HK-2 (cell line): ENCODE results near the gene GSK3B.
A peak's percentile ranks its signal among the peaks of the same experiment; 100 is the strongest.

Experiments used
- DNase-seq: peaks from one replicate; pipeline ENCODE4 v3.0.0-alpha.2; 2018; ENCODE audit not compliant: unreplicated experiment

Gene GSK3B

DNA sequence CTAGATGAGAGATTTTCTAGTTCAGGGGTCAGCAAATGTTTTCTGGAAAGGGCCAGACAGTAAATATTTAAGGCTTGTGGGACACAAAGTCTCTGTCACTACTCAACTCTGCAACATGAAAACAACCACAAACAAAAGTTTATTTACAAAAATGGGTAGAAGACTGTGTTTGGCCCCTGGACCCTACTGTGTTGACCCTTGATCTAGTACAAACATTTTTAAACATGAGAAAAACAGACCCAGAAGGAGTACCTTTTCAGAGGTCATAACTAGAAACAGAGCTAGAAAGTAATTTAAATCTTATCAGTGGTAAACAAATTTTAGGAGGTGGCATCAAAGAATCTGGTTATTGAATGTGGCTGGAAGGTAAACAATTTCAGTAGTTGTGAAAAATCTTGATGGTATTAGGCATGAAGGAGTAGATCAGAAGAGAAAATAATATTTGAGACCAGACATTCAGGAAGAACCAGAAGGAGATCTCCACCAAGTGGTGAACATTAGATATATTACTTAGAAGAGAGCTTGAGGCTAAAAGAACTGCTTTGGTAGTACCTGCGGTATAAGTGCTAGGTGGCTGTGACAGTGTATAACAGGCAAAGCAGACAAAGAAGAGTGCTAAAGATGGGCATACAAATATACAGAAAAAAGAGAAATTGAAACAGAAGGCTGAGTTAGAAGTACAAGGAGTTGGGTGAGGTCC is 210.6 kb downstream of the GSK3B start:
- DNase-seq = no peak

DNA sequence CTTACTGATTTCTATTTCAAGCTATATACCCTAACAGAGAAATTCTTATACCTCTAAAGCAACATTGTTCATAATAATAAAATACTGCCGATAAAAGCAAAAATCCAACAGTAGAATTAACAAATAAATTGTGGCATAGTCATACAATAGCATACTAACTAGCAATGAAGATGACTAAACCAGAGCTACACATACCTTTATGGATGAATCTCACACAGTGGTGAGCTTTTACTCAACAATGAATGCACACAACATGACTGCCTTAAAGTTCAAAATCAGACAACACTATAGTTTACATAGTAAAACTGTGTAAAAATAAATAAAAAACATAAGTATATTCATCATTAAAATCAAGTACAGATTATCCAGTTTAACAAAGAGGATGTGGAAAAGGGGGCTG is 213.3 kb downstream of the GSK3B start:
- DNase-seq = no peak

DNA sequence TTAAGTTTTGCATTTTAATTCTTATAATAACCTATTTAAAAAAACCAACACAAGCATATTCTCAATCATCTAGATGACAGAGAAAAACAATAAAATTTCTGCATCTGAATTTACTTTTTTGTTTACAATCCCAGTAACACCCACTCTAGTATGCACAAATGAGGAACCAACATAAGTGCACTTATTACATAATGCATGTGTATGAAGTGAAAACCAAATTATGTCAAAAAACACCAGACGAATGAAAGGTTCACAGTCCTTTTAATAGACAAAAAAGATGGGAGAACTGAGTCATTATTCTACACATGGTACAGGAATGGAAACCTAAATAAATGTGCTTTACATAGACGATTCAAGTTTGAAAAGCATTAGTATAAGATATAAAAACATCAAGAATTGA is 220.6 kb downstream of the GSK3B start:
- DNase-seq = no peak

DNA sequence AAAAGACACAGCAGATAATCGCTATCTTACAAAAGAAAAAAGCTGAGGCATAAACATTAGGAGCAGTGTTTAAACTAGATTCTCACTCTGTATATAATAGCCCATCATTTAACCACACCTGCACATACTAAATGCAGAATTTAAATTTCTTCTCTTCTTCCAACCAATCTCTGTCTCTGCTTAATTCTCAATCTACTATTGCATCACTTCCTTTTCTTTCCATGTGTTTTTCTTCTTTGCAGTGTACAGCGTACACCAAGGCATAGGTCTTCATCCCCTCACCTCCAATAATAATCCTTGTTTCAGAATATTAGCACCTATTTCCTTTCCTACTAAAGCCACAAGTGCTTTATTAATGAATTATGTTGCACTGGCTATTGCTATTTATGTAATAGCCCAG is 221.5 kb downstream of the GSK3B start:
- no peak for DNase-seq

DNA sequence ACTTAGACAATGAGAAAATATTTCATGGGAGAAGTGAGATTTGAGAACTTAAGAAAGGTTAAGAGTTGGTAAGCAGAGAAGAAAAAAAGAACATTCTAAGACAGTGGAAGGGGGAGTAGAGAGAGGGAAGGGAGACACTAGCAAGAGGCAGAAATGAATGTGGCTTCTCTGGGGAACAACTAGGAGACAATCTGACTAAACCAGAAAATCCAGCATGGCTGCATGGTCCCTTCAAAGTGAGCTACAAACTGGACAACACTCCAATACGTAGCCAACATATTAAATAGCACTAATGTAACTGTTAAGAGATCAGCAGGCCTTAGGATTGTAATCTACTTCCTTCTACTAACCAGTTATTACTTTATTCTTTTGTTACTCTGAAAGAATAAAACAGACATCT is 222.7 kb downstream of the GSK3B start:
- no peak for DNase-seq

DNA sequence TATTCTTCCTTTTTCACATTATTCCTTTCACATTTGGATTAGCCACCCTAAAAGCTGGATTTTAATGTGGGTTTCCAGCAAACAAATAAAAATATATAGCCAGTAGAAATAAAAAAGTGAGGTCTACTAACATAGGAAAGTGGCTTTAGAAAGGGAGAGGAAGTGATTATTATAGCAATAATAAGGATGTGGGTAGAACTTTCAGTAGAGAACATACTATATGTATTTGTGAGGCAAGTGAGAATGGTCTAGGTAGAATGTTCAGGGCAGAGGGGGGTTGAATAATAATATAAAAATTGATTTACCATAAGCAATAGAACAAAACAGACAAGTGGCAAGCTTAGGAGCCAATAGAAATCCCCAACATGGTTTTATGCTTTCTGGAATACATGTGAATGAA is 223.7 kb downstream of the GSK3B start:
- no peak for DNase-seq

DNA sequence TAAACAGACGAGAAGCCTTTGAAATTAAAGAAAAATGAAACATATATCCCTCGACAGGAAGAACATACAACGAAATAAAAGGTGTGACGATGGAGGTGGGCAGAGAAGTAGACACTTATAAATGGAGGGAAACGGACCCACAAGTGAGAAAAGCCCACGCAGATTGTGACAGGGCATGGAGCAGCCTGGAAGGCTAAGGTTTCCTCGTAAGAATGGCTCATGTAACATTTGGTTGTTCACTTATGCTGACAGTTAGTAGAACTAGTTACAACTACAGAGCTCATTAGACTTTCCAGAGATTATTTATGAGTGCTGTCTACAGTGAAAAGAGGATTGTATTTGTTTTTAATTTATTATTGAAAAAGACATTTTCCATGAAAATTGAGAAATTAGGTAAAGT is 229.8 kb downstream of the GSK3B start:
- DNase-seq = no peak

DNA sequence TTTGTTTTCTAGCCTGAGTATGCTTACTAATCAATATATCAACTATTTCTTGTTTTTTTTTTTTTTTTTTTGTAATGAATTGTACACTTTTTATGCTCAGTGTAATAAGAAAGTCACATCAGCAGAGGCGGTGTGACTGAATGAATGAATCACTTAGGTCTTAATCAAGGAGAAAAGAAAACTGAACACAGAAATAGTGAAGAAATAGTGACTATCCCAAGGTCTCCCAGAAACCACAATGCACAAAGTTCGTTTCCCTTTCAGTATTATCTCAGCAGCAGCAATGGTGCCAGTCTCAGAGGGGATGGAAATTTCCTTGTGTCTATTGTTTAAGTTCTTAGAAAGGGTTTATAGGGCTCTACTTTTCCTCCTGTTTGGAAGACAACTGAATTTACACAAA is 231.6 kb downstream of the GSK3B start:
- DNase-seq = no peak

DNA sequence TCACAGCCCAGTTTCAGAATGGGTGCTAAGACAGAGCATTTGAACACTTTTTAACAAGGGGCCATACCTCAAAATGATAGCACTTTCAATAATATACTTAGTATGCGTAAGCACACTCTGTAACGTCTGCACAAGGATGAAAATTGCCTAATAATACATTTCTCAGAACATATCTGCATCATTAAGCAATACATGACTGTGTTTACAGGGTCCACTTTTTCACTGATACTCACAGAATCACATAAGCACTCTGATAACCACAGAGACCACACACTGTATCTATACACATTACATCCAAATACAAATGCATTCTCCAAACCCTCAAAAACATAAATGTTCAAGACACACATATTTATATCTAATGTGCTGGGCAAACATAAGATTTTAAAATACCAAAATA is 232.6 kb downstream of the GSK3B start:
- no peak for DNase-seq

DNA sequence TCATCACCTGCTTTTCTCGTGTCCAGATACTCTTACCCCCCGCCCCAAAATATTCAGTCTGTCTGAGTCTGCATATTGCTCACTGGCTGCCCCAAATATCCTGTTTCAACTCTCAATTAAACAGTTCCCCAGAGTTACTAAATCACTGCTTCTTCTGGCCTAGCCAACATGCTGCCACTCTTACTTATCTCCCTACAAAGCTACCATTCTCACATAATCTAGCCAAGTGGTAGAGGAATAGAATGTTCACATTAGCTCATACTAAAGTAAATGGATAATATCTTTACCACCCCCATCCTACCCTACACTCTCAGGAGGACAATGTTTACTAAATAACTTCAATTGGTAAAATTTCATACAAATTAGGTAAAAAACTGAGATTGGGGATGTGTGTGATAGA is 234.5 kb downstream of the GSK3B start:
- DNase-seq = no peak

DNA sequence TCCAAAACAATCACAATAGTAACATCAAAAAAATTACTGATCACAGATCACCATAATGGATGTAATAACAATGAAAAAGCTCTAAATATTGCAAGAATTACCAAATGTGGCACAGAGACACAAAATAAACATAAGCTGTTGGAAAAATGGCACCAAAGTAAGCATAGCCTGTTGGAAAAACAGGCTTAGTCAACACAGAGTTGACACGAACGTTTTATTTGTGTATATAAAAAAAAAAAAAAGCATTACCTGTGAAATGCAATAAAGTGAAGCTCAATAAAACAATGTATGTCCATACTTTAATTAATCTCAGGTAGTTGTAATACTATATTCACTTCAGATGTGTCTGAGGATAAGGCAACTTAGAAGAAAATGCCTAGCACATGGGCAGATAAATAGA is 235.3 kb downstream of the GSK3B start:
- DNase-seq = no peak

DNA sequence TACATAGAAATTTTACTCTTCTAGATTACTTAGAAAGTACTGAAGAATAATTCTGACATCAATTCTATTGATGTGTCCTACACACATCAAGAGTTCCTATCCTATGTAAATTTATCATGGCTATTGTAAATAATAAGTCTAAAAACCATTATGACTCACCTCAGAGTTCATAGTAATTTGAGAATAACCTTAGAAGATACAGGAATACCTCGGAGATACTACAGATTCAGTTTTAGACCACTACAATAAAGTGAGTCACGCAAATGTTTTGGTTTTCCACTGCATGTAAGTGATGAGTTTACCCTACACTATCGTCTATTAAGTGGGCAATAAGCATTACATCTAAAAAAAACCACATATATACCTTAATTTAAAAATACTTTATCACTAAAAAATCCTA is 237.6 kb downstream of the GSK3B start:
- no peak for DNase-seq

DNA sequence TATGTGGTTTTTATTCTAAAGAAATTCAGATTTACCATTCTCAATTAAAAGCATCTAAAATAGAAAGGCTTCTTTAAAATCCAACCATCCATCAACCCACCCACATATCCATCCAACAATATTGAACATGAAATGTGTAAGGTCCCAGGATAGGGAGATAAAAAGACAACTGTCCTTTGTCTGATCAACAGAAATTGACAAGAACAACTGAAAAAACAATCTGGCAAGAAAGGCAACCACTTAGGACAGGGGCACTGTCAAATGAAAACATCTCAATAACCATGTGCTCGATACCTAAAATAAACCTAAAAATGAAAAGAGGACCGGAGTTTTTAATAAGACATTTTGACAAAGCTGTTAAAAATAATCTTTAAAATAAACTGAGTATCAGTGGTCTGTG is 245.1 kb downstream of the GSK3B start:
- DNase-seq = no peak

DNA sequence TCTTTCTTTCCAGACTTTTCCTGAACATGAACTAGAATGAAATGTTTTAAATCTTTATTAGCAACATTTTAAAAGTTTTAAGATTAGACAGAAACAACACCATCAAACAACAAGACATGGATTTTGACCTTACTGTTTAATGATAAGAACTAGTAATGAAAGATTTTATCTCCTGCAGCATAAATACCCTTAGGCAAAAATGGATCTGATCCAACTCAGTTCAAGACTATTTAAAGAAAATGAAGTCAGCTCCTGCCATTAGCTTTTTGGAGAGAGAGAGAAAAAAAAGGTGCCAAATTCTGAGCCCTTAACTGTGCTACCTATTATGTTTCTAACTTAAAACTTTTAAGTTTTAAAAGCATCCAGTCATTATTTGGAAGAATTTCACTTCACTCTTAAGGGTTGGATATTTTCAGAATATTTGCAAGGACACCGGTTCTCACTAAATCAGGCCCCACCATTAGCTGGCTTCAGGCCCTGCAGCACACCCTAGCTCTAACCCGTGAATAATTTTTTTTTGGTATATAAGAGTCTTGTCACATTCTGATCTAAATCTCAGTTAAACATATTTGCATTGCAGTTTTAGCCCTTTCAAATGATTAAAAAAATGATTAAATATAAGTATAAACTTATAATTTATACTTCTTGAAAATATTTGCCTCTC is 252.3 kb downstream of the GSK3B start:
- DNase-seq = no peak

DNA sequence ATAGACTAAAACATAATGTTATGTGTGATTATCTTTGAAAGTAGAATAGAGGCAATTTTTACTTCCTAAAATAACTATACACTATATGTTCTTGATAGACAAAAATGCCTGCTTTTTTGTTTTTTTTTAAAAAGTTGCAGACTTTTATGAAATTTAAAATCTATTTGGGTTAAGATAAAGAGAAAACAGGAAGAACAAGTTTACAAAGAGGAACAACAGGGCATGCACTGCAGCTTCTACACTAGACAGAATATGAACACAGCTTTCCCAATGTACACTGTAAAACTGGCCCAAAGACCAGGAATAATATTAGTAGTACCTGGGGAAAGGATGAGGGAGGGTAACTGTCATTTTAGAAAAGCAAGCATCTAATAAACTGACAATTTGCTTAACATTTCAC is 258.7 kb downstream of the GSK3B start:
- no peak for DNase-seq

DNA sequence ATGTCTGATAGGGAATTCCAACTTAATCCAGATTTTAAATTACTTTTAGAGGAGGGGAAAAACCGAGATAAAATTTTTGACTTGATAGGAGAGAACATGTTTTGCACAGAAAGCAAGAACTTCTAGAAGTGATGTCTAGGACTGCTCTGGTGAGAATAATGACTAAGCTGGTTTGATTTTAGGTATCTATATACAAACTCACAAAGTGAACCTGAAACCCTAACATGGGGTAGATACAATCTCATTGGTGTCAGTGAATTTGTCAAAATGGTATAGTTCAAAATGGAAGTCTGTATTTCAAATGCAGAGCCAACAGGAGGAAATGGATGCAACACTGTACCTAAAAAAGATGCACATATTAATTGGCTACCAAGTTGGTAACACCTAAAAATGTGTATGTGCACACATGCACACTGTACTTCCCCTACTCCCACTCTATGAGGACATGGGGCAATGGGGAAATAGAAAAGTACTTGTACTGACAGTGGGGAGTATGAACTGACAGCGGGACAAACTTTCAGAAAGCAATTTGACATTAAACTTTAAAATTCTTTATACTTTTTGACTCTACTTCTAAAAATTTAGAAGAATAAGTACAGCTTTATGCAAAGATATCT is 259.4 kb downstream of the GSK3B start:
- DNase-seq = no peak

DNA sequence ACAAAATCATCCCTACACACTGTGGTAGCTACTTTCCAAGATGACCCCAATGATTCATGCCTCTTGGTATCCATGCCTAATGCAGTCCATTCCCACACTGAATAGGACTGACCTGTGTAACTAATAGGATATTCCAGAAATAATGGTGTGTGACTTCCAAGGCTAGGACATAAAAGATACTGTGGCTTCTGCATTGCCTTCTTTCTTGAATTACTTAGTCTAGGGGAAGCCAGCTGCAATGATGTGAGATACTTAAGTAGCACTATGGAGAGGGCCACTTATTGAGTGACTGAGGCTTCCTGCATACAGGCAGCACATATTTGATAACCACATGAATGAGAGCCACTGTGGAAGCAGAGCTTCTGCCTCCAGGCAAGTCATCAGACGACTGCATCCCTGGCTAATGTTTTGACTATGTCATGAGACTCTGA is 262.3 kb downstream of the GSK3B start:
- peak; percentile 28 for DNase-seq

DNA sequence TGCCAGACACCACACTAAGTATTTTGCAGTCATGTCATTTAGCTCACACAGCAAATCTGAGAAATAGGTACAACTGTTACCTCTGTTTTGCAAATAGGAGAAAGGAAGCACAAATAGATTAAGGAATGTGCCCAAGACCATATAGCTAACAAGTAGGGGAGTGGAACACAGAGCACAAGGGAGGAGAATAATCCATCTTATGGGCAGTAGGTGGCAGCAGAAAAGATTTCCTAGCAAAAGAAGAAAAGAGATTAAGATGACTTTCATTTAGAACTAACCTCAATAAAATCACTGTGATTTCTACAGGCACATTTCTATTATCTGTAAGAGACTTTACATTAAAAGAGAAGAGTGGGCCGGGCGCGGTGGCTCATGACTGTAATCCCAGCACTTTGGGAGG is 263.2 kb downstream of the GSK3B start:
- DNase-seq = no peak

DNA sequence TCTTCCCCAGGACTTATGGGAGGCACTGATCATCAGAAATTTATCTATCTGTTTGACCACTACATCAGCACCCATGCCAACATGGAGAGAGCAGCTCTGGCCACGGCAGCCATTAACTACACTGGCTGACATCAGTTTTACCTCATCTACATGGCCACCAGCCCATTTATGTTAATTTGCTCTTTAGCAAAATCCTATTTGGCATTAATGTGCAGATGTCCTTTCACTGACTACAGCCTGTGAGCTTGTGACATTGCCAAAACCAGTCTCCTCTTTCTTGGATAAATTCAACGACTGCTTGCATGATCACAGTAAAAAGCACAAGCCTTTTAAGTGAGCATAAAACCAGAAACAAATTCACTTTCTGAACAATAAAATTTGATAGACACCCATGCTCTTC is 264.8 kb downstream of the GSK3B start:
- DNase-seq = no peak

DNA sequence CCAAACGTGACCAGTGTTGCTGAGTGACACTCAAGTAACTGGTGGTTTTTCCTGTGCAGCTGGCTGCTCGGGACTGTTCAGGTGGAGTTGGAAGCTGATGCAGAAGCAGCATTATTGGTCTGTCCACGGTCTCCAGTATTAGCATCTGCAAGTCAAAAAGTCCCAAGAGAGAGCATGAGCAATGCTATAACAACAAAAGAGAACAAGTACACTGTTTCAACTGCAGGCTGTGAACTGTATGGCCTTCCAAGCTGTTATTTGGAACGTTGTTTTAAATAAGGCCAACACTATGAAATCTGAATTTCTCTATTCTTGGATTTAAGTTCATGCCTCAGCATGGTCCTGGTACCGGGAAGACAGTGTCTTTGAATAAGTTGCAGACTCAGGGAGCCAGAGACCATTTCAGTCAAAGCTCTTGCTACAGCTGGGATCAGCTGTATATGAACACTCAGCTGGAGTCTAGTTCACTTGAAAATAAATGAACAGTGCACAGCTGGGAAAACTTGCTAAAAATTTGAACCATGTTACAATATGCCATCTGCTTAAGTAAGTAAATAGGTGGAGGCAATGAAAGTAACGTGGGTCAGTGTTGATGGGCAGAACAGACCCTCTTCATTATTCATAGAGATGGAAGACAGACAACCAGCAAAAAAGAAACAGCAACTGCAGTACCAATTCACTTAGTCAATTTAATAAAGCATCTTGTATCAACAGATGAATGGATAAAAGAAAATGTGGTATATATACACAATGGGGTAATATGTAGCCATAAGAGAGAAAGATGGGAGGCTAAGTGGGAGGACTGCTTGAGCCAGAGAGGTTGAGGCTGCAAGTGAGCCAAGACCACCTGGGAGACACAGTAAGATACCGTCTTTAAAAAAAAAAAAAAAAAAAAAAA is 267.3 kb downstream of the GSK3B start:
- DNase-seq = no peak

DNA sequence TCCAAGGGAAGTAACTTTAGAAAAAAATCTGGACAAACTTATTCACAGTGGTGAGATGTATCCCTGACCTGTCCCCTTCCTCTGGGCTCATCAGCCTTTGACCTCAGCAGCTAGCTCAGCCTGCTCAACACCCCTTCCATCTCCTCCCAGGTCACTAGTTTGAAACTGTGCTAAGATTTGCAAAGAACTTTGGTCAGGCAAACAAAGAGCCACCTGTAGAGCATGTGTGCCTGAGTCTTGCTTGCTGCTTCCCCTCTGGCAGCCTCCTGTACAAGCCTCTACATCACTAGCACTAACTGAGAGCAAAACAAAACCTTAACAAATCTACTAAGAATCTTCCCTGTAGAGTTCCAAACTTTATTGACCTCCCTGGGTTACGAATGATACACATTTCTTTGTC is 268.4 kb downstream of the GSK3B start:
- no peak for DNase-seq

DNA sequence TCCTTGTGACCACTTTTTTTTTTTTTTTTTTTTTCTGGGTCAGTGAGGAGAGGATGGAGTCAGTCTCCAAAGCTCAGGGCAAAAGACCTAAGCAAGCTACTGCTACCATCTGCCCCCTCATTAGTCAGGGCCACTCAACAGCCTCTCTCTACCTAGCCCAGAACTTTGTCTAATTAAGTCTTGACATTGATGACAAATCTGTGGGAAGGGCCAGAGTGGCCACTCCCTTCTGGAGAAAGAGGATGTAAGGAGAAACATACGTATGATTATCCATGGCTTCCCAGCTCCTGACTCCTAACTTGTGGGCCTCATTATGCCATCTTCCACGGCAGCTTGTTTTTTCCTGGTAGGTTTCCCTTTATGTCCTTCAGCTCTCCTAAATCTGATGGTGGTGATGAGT is 274.4 kb downstream of the GSK3B start:
- DNase-seq = no peak
